Heart left ventricle (tissue), 16 donors: ENCODE data around the gene PFKFB3. TPM values are rescaled to one million over a fixed set of nuclear protein-coding genes. Genes with fewer than 3 reads are reported as not detected.
"Not testable (repeated sequence)": the region's sequence is repeated elsewhere in the genome, so short reads cannot be mapped to it uniquely, and the experiment has no call there.

Experiments
- ATAC-seq, 4 donors: fragments of 200-7000 bp; cut with Tn5 transposase; one replicate each; pipeline ENCODE4 v1.9.1; 2020 to 2022; ENCODE audit warnings: moderate library complexity in 4 of 4, mild to moderate bottlenecking in 3 of 4, moderate number of reproducible peaks in 1 of 4
- DNase-seq, 5 donors: peaks; one replicate each; pipeline ENCODE4 v3.0.0-alpha.2; 2020
- H3K27ac ChIP-seq, 12 donors: fragments of 200-600 bp; sonication (generic) in 4 of 12; one replicate each; pipeline versions ENCODE4 v1.5.0 to v1.8.0; 2016 to 2022; ENCODE audit warnings: mild to moderate bottlenecking in 2 of 12
- H3K27me3 ChIP-seq, 9 donors: fragments of 200-600 bp; sonication (generic) in 2 of 9; one replicate each; pipeline versions ENCODE4 v1.5.1 to v1.8.0; 2016 to 2022; ENCODE audit warnings: mild to moderate bottlenecking in 3 of 9
- H3K36me3 ChIP-seq, 9 donors: fragments of 200-600 bp; sonication (generic) in 2 of 9; one replicate each; pipeline versions ENCODE4 v1.5.0 to v1.8.0; 2018 to 2022; ENCODE audit warnings: mild to moderate bottlenecking in 2 of 9
- H3K4me1 ChIP-seq, 12 donors: fragments of 200-600 bp; sonication (generic) in 4 of 12; one replicate each; pipeline versions ENCODE4 v1.5.0 to v1.8.0; 2016 to 2022; ENCODE audit warnings: mild to moderate bottlenecking in 3 of 12
- H3K4me3 ChIP-seq, 12 donors: fragments of 200-600 bp; sonication (generic) in 4 of 12; one replicate each; pipeline versions ENCODE4 v1.5.0 to v1.8.0; 2017 to 2022; ENCODE audit warnings: mild to moderate bottlenecking in 9 of 12, moderate library complexity in 4 of 12
- H3K9me3 ChIP-seq, 12 donors: fragments of 200-600 bp; sonication (generic) in 4 of 12; one replicate each; pipeline versions ENCODE4 v1.5.0 to v1.8.0; 2016 to 2022; ENCODE audit warnings: mild to moderate bottlenecking in 1 of 12
- CTCF ChIP-seq, 12 donors: fragments of 200-600 bp; sonication (generic) in 4 of 12; IDR thresholded peaks; one replicate each; pipeline versions ENCODE4 v1.5.0 to v1.8.0; 2018 to 2022; ENCODE audit warnings: antibody characterized with exemption in 12 of 12, mild to moderate bottlenecking in 5 of 12
- POLR2A ChIP-seq, 2 donors: fragments of 450-650 bp; IDR thresholded peaks; one replicate each; pipeline ENCODE4 v1.6.1; 2017; ENCODE audit warnings: antibody characterized with exemption in 2 of 2, mild to moderate bottlenecking in 2 of 2, moderate library complexity in 2 of 2
- WGBS, 4 donors: extraction: QIAGEN DNeasy Blood & Tissue Kit in 2 of 4; methylation state at CpG; one replicate each; pipeline versions ENCODE4 v1.1.5 to v1.1.7; 2013 to 2018; 5-methylcytosine and 5-hydroxymethylcytosine counted together
- intact Hi-C, 10 donors: fragments of 100-400 bp; cut with DNase I; formaldehyde crosslinking; loops; one replicate each; pipeline versions ENCODE4 v1.11.1 to v1.14.2; 2022
- polyA plus RNA-seq, 2 donors: library from polyadenylated mRNA; stranded (reverse); fragments of 200-250 nt; gene quantifications; one replicate each; pipeline ENCODE4 v1.2.3, GENCODE V29; 2013
- total RNA-seq, 9 donors: library from RNA; depleted of rRNA in 2 of 9; stranded (reverse); fragments of >200 nt in 2 of 9; fragmentation: NEBNext Ultra II Directional in 3 of 9; extraction: Animal tissue kit (Norgen Biotek cat#: 25700) in 3 of 9; gene quantifications; one replicate each; pipeline versions ENCODE4 v1.1.0 to v1.2.4, GENCODE V29; 2016 to 2023
- donor health status: ischemic (EF 13 %, LVEDD 7.1; RV severe dilation, severe dysfunction).
- donor health status: healthy with polysubstance abuse.
- donor health status: DM: no; HTN: yes; CAD: no.
- donor health status: DM: no; HTN: no; CAD: no.
- donor health status: ischemic (EF 25% LVEDD 6.9; RV normal size, moderate dysfunction).
- donor health status: ischemic (EF 25% LVEDD 5.7; RV mildly dilated, moderate dysfunction).
- donor health status: healthy.
- donor health status: DM: yes; HTN: yes; CAD: no.
- donor health status: ischemic (EF 35%, LVEDD 5.7; RV mildly dilated, moderate dysfunction).
- donor health status: nonischemic (EF 11% LVEDD 7.7; RV severe dilation, severe dysfunction).
- donor health status: DM: yes; HTN: yes; CAD: no.
- donor health status: PGD.
- donor health status: ischemic (EF 29% LVEDD 5.4; RV normal size, mild dysfunction).
- donor health status: nonischemic (EF 23%, LVEDD 6.1; RV moderate dilation, normal function).

The PFKFB3 gene
- total and polyA plus RNA-seq, 11 donors: 6.2 to 53.1 (median 13.4) TPM

GRCh38 chr10:6247041-6247712 lies 44.4 kb downstream of the PFKFB3 start:
- 58 to 69% (median 62%) methylated on average over 11 of the region's 11 CpGs for WGBS, 4 donors
- Histone ChIP-seq H3K4me3 (no peak overlapping the region), H3K4me1 (peaks cover 0 to 16% (median 8%) of the 10 kb centered on the region in 12 donors), H3K27ac (peak overlapping the region in 10 of 12 donors; percentile 14 to 85 (median 65)), H3K36me3 (no peaks in the 10 kb centered on the region), H3K9me3 (no peaks in the 10 kb centered on the region), H3K27me3 (no peaks in the 10 kb centered on the region)
- intact Hi-C loops: no loop called here
- DNase-seq (peak in 1 of 5 donors; percentile 36), ATAC-seq (peak in 3 of 4 donors; percentile 66 to 85 (median 78))
- TF ChIP-seq CTCF (IDR thresholded peaks at IDR 0.05) (no peak), POLR2A (IDR thresholded peaks at IDR 0.05) (no peak)

GRCh38 chr10:6248908-6249307 lies 46.2 kb downstream of the PFKFB3 start:
- H3K9me3 ChIP-seq, H3K36me3 ChIP-seq, H3K27ac ChIP-seq, intact Hi-C loops, H3K4me3 ChIP-seq, H3K27me3 ChIP-seq, DNase-seq, ATAC-seq: not testable (repeated sequence)
- 93 to 95% (median 94%) methylated on average over 8 of the region's 8 CpGs for WGBS, 4 donors
- peaks cover 0 to 16% (median 7%) of the 10 kb centered on the region in 12 donors for H3K4me1 ChIP-seq

- 96 to 99% (median 97%) methylated on average over 1 of the region's 1 CpG for WGBS, 4 donors
- Histone ChIP-seq H3K4me3 (no peak overlapping the region), H3K27ac (no peak overlapping the region), H3K4me1 (peaks cover 0 to 16% (median 6%) of the 10 kb centered on the region in 12 donors), H3K9me3 (no peaks in the 10 kb centered on the region), H3K27me3 (no peaks in the 10 kb centered on the region), H3K36me3 (no peaks in the 10 kb centered on the region)
- DNase-seq: no peak
- no peak for ATAC-seq
- intact Hi-C loops: no loop called here
- TF ChIP-seq CTCF (IDR thresholded peaks at IDR 0.05) (no peak), POLR2A (IDR thresholded peaks at IDR 0.05) (no peak)
Observed at GRCh38 chr10:6249698-6250097, 47.0 kb downstream of the PFKFB3 start.

- Histone ChIP-seq H3K9me3 (no peaks in the 10 kb centered on the region), H3K4me1 (peaks cover 0 to 16% (median 6%) of the 10 kb centered on the region in 12 donors), H3K27me3 (no peaks in the 10 kb centered on the region), H3K27ac (no peak overlapping the region), H3K36me3 (no peaks in the 10 kb centered on the region), H3K4me3 (no peak overlapping the region)
- 87 to 99% (median 88%) methylated on average over 6 of the region's 6 CpGs for WGBS, 4 donors
- TF ChIP-seq POLR2A (IDR thresholded peaks at IDR 0.05): no peak
- TF ChIP-seq CTCF (IDR thresholded peaks at IDR 0.05): no peak
- DNase-seq: no peak
- intact Hi-C loops: no loop called here
- ATAC-seq: no peak
Observed at GRCh38 chr10:6250745-6251144, 48.0 kb downstream of the PFKFB3 start.

- H3K27ac ChIP-seq: no peak overlapping the region
Observed at GRCh38 chr10:6254201-6254600, 51.5 kb downstream of the PFKFB3 start.

More at GRCh38 chr10:6254201-6254600, 51.5 kb downstream of the PFKFB3 start:
- Histone ChIP-seq H3K9me3 (no peaks in the 10 kb centered on the region), H3K27me3 (no peaks in the 10 kb centered on the region), H3K4me3 (no peak overlapping the region), H3K4me1 (no peaks in the 10 kb centered on the region), H3K36me3 (no peaks in the 10 kb centered on the region)
- TF ChIP-seq CTCF (IDR thresholded peaks at IDR 0.05) (no peak), POLR2A (IDR thresholded peaks at IDR 0.05) (no peak)
- ATAC-seq: no peak
- WGBS, 4 donors: 93 to 95% (median 94%) methylated on average over 8 of the region's 8 CpGs
- DNase-seq: no peak
- intact Hi-C loops: no loop called here
